GM18951 (cell line): ENCODE measurements around the gene OSBP2.
"Not testable (repeated sequence)": the region's sequence is repeated elsewhere in the genome, so short reads cannot be mapped to it uniquely, and the experiment has no call there.

Experiments used
- POLR2A ChIP-seq: IDR thresholded peaks from 4 replicates; pipeline ENCODE4 v1.6.1; 2011; ENCODE audit warnings: mild to moderate bottlenecking; ENCODE audit not compliant: insufficient read length, insufficient read depth; ENCODE audit errors: extremely low read depth
- in situ Hi-C: fragments of 300-500 bp; cut with MboI; formaldehyde crosslinking; loops from one replicate; pipeline ENCODE4 v1.12.0; 2022; ENCODE audit warnings: low sequenced_read_pairs, mixed read lengths, inconsistent platforms; ENCODE audit not compliant: unreplicated experiment

The OSBP2 gene

DNA sequence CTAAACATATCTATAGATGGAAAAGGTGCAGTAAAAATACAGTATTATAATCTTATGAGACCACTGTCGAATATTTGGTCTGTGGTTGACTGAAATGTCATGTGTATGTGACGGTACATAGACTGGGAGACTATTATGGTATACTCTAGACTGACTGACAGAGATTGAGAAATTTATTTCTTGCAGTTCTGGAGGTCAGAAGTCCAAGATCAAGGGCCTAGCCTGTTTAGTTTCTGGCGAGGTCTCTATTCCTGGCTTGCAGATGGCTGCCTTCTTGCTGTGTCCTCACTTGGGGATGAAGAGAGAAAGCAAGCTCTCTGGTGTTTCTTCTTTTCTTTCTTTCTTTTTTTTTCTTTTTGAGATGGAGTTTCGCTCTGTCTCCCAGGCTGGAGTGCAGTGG is 7.3 kb upstream of the OSBP2 start:
- in situ Hi-C loops = no loop called here
- no peak for TF ChIP-seq POLR2A

DNA sequence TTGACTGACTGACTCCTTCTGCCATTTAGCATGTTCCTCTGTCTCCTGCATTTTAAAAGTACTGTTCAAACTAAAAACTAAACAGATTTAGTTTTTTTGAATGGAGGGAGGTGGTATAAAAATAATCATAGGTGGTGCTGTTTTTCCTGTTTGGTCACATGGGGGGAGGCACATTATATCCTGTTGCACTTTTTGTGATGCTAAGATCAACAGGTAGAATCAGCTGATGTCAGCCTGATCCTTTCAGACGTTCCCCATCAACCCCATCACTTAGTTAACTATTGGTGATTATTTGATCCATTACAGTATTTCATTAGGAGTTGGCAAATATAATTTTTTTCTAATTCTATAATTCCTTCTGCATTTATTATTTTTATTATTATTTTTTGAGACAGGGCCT is 5.1 kb upstream of the OSBP2 start:
- no peak for TF ChIP-seq POLR2A
- in situ Hi-C loops = no loop called here

DNA sequence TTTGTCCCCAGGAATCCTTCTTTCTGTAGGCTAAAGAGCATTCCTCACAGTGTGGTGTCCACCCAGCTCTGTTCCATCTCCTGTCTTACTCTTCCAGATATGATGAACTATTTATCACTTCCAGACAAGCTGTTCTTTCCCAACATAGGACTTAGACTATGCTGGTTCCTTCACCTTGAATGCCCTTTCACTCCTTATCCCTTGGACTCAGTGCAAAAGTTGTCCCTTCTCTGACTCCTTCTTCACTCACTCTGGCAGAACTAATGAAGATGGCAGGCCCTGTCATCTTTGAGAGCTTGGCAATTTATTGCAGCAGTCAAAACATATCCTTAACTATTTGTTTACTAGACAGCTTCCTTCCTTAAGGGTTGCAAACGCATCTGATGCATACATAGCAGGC is 3.5 kb upstream of the OSBP2 start:
- in situ Hi-C loops = no loop called here
- no peak for TF ChIP-seq POLR2A

DNA sequence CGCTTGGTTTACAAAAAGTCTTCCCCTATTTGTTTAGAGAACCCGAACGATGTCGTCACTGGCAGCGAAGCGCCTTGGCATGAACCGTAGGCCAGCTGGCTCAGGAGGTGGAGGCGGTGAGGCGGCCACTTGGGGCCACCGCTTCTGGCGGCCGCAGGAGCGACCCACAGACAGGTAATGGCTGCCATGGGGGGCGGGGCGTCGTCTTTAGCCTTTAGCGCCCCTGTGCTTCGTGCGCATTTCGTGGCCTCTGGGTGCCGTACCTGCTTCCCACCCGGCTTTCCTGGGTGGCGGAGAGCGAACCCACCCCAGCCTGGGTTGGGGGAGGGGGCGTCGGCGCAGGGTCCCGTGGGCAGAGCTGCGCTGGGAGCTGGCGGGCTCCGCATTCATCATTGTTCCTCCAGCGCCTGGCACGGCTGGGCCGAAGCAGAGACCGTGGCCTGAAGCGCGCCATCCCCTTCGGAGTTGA is 469 bp upstream of the OSBP2 start:
- TF ChIP-seq POLR2A = peak; percentile 13
- in situ Hi-C loops = no loop called here

DNA sequence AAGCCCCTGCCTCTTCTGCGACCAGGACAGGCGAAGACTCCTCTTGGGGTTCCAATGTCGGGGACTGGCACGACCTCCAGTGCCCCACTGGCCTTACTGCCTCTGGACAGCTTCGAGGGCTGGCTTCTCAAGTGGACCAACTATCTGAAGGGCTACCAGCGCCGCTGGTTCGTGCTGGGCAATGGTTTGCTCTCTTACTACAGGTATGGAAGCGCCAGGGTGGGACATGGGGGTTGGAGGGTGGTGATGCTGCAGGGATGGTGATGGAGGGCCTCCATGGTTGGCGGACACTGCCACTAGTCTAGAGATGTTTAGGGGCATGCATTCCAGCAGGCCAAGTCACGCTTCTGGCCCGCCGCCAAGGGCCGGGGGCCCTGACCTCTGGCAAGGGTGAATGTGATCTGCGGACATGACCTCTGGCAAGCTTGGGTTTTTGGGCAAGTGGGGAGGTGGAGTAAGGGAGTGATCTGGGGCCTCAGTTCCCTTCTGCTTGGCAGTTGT is 727 bp downstream of the OSBP2 start:
- in situ Hi-C loops = no loop called here
- TF ChIP-seq POLR2A = no peak

DNA sequence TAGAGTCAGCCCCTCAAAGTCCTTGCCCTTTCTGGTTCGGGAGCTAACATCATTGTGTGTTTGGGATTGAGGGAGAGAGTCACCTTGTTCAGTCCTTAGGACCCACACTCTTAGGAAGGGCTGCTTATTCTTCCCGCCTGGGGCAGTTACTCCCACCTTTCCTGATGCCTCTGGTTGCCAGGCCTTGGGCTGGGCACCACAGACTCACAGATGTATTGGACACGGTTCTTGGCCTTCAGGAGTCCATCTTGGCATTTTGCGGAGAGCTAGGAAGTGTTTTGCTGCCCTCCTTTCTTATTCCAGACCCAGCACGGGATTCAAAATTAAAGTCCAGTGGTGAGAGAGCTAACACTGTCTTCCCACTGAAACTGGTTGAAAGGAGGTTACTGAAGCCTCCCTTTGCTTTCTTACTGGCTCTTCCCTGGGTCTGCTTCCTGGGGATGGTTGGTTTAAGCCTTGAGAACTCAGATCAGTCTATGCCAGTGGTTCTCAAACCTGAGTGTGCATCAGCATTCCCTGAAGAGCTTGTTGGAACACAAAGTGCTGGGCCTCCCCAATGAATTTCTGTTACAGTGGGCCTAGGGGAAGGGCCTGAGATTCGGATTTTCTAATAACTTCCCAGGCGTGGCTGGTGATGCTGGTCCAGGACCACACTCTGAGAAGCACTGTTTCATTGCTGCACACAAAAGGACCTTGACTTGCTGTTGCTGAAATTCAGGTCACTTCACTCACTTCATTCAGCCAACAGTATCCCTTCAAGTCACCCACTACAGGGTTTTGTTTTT is 1.4 kb downstream of the OSBP2 start:
- TF ChIP-seq POLR2A = no peak
- in situ Hi-C loops = no loop called here

DNA sequence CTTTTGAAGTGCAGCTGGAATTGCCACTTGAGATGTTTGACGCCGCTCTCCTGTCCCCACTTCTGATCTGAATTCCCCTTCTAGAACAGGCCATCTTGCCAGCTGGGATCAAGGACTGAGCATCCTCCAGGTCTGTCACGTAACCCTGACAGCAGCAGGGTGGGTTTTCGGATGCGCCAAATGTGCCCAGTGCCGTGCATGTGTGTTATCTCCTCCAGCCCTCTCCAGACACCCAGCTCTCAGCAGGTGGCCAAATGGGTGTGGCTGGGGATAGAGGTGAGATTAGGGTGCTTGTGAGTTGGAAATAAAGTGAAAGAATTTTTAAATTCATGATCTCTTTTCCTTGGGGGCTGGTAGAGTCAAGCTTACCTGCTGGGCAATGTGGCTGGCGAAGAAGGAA is 3.3 kb downstream of the OSBP2 start:
- TF ChIP-seq POLR2A = no peak
- in situ Hi-C loops = no loop called here

DNA sequence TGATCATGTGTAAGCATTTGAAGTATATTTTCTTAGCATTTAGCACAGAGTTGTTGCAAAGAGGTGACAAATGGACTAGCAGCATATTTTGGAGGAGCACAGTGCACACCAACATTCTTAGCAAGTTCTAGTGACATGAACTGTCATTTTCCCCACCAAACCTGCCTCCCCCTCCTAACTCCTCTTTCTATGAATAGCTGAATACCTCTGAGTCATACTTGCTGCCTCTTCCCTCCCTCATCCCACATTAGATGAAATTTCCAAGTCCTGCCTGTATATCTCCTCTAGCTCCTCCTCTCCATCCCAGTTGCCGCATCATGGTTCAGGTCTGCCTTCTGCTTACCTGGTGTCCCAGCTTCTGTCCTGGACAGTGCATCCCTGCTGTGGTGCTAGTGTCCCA is 7.2 kb downstream of the OSBP2 start:
- in situ Hi-C loops = no loop called here
- no peak for TF ChIP-seq POLR2A

DNA sequence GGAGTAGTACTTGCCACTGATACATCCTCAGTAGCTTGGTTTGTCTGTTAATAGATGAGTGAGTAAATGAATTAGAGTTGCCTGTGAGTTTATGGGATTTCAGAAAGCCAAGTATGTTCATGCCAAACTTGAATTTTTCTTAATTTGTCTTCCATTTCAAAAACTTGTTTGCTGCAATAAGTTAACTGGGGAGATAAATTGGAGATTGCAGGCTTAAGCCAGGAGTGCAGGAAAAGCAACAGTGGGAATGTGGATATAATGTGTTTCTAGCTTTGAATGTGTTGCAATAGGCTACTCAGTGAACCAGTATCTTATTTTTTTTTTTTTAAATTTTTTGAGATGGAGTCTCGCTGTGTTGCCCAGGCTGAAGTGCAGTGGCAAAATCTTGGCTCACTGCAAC is 8.2 kb downstream of the OSBP2 start:
- no peak for TF ChIP-seq POLR2A
- in situ Hi-C loops = no loop called here

DNA sequence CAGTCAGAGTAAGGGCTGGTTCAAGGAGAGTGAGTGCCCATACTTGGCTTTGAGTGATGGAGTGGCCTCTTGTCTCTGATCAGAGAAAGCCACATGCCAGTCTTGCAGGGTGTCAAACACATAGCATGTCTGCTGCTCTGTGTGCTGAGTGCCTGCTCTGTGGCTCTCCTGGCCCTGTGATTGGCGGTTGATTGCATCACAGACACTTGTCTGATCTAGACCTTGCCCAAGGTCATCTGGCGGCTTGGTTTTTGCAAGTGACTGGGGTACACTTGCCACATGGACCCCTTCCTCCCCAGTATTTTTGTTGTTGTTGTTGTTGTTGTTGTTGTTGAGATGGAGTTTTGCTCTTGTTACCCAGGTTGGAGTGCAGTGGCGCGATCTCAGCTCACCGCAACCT is 10.3 kb downstream of the OSBP2 start:
- no peak for TF ChIP-seq POLR2A
- in situ Hi-C loops = no loop called here

DNA sequence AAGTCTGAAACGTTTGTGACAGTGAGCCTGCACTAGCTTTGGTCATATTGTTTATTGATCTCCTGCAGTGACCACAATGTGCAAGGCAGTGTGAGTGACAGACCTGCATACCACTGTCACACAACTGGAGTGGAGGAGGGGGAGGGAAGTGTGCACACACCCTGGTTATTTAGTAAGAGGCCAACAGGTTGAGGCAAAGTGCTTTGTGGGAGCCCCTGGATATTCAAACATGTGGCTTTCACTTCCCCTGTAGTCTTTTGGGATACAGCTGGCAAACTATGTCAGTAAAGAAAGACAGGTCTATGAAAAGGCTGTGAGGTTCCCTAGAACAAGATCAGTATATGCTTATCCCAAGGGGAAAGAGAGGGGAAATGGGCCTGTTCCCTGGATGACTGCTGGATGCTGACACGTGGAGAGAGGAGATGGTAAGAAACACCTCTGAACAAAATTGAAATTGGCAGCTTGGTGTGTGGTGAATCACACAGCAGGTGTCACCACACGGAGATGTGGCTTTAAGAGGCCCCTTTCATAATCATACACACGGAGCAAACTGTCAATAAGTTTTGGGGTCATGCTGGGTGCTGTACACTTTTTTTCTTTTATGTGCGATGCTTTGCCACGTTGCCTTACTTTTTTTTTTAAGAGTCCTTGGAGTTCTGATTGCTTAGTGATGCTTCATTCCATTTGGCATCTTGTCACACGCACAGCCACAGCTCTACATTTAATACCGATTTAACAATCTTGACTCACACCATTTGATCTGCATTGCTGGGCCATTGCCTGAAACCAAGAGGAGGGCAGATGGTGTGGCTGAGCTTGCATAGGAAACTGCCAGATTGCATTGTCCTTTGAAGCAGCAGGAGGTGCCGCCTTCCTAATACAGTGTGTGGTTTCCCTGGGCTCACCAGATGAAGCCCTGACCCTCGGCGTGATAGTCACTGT is 11.3 kb downstream of the OSBP2 start:
- peak; percentile 15 for TF ChIP-seq POLR2A
- in situ Hi-C loops = no loop called here

DNA sequence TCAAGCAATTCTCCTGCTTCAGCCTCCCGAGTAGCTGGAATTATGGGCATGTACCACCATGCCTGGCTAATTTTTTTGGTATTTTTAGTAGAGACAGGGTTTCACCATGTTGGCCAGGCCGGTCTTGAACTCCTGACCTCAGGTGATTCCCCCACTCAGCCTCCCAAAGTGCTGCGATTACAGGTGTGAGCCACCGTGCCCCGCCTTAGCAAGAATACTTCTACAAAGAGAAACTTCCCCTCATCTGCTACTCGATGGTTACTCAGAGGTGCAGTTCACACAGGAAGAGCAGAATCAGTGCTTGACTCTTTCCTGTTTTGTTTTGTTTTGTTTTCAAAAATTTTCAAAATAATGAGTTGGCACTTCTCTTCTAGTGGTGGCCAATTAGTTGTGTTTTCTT is 15.3 kb downstream of the OSBP2 start:
- in situ Hi-C loops = not testable (repeated sequence)

DNA sequence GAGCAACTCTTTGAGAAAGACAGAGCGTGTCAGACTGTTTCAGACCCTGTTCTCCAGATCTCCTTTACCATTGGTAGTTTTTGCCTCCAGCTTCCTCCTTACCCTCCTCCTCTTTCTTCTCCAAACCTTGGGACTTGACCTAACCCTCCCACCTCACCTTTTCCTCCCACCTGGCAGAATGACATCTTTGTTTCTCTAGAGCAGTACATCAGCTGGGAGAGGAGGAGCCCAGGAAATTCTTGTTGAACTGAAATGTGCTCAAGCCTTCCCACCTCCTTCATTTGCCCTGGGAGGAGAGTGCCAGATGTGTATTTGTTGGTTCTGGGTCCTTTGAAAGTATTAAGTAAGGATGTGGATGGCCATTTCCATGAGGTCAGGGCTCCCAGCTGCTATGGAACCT is 17.4 kb downstream of the OSBP2 start:
- in situ Hi-C loops = no loop called here
- TF ChIP-seq POLR2A = no peak

DNA sequence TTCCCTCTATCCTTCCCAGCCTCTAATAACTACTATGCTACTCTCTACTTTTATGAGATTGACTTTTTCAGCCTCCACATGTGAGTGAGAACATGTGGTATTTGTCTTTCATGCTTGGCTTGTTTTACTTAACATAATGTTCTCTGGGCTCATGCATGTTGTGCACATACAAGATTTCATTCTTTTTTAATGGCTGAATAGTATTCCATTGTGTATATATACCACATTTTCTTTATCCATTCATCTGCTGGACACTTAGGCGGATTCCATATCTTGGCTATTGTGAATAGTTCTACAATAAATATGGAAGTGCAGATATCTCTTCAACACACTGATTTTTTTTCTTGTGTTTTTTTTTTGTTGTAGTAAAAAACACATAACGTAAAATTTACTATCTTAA is 19.4 kb downstream of the OSBP2 start:
- in situ Hi-C loops = no loop called here
- TF ChIP-seq POLR2A = no peak
